ENCODE results near the gene MTMR3. TPM values are rescaled to one million over a fixed set of nuclear protein-coding genes. Genes with fewer than 3 reads are reported as not detected.
"Not testable (repeated sequence)": the region's sequence is repeated elsewhere in the genome, so short reads cannot be mapped to it uniquely, and the experiment has no call there.

The MTMR3 gene
- polyA plus RNA-seq (ENCODE audit: insufficient read length in 12 of 12), result 10 to 100 TPM in 11 of 12 donors, not detected in 1; 23.5 to 49.2 (median 32.3) TPM
- long read RNA-seq, donor 1, full-length matches to known transcripts, result 3 of 3 reads
- long read RNA-seq, donor 1, partial matches to known transcripts, result 0 of 3 reads
- long read RNA-seq, donor 1, other reads (novel, unspliced or antisense), result 0 of 3 reads
- long read RNA-seq, donor 2, partial matches to known transcripts, result 5 of 5 reads
- long read RNA-seq, donor 2, other reads (novel, unspliced or antisense), result 0 of 5 reads
- long read RNA-seq, donor 3, partial matches to known transcripts, result 8 of 10 reads
- long read RNA-seq, donor 3, other reads (novel, unspliced or antisense), result 0 of 10 reads
- long read RNA-seq, donor 4, full-length matches to known transcripts, result 1 of 8 reads
- long read RNA-seq, donor 4, partial matches to known transcripts, result 7 of 8 reads
- long read RNA-seq, donor 4, other reads (novel, unspliced or antisense), result 0 of 8 reads
- long read RNA-seq, donor 5, partial matches to known transcripts, result 0 of 3 reads
- long read RNA-seq, donor 5, other reads (novel, unspliced or antisense), result 0 of 3 reads
- long read RNA-seq, donor 6, partial matches to known transcripts, result 7 of 7 reads
- long read RNA-seq, donor 6, other reads (novel, unspliced or antisense), result 0 of 7 reads
- long read RNA-seq, donor 7, partial matches to known transcripts, result 0 of 1 reads
- long read RNA-seq, donor 7, other reads (novel, unspliced or antisense), result 0 of 1 reads
- long read RNA-seq, donor 8, full-length matches to known transcripts, result 2 of 2 reads
- long read RNA-seq, donor 8, partial matches to known transcripts, result 0 of 2 reads
- long read RNA-seq, donor 8, other reads (novel, unspliced or antisense), result 0 of 2 reads
- long read RNA-seq, donor 9, partial matches to known transcripts, result 0 of 1 reads
- long read RNA-seq, donor 9, other reads (novel, unspliced or antisense), result 0 of 1 reads
- long read RNA-seq, donor 10, full-length matches to known transcripts, result 3 of 22 reads
- long read RNA-seq, donor 10, partial matches to known transcripts, result 19 of 22 reads
- long read RNA-seq, donor 10, other reads (novel, unspliced or antisense), result 0 of 22 reads
- long read RNA-seq, donor 11, partial matches to known transcripts, result 0 of 1 reads
- long read RNA-seq, donor 11, other reads (novel, unspliced or antisense), result 0 of 1 reads

GRCh38 chr22:29883045-29883774 is at the start of gene MTMR3:
TSS of gene MTMR3 (plus strand) at chr22:29883174. CDS start at chr22:29971060, 87,886 bp downstream.
- peak; percentile 89 for DNase-seq

- no peak for DNase-seq
Observed at GRCh38 chr22:29833392-29833965, 49.5 kb upstream of the MTMR3 start.

DNA sequence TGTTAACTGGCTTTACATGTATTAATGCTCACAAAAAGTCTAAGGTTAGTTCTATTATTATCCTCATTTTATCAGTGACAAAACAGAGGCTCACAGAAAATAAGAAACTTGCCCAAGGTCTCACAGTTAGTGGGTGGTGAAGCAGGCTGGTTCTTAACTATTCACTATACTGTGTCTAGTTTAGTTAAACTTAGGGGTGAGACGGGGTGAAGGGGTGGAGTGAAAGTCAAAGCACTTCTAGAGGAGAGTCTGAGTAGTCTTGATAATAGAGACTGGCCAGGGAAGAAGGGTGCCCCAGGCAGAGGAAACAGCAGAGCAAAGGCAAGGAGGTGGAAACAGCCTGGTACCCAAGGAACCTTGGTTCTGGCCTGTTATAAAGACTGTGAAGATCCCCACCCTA is 48.9 kb upstream of the MTMR3 start:
- DNase-seq, result no peak

DNA sequence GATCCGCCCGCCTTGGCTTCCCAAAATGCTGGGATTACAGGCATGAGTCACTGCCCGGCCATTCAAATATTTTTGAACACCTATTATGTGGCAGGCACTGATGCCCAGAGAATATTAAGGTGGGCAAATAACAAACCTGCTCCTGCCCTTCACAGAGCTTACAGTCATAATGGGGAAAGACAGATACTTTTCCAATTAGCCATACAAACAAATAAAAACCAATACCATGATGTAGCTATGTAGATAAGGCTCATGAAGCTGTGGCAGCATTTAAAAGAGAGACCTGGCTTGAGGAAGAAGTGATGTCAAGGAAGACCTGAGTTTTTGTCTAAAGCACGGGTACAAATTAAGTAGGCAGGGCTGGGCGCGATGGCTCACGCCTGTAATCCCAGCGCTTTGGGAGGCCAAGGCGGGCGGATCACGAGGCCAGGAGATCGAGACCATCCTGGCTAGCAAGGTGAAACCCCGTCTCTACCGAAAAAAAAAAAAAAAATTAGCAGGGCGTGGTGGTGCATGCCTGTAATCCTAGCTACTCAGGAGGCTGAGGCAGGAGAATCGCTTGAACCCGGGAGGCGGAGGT is 46.1 kb upstream of the MTMR3 start:
- not testable (repeated sequence) for DNase-seq

DNA sequence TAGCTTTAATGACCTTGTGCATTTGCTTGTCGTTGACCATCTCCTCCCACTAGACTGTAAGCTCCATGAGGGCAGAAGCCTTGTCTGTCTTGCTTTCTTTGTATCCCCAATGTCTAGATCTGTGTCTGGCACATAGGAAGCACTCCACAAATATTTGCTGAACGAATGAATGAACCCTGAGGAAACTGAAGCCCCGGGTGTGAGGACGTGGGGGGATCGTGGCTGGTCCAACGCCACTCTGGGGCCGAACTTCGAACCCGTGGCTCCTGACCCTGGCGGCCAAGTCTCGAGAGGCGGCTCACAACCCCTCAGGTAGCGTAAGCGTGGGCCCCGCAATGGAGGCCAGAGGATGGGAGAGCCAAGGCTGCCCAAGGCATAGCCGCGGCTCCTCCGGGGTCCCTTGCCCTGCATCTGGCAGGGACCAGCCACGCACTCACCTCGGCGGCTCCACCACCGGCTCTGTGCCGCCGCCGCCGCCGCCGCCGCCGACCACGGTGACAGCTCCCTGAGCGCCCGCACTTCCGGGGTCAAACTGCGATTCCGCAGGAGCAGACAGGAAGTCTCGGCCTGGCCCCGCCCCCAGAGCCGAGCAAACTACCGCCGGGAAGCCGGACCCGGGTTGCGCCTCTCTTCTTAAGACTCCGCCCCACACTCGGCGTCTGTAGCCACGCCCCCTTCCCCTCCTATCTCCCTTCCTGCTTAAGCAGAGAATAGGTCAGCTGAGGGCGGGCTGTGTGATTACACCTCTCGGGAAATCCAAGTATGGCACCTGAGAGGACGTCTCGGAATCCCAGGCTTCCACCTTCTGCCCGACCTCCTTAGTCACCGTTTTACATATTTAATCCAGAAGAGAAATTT is 45.0 kb upstream of the MTMR3 start, which contains the start of gene ASCC2:
ASCC2 (minus strand) TSS at position 534 of the 858 bp plus-strand sequence. CDS start 5,949 bp downstream, outside the sequence.
- DNase-seq, result peak; percentile 98

GRCh38 chr22:29838599-29838956 is 44.4 kb upstream of the MTMR3 start:
- DNase-seq, result no peak

GRCh38 chr22:29839039-29839438 is 43.9 kb upstream of the MTMR3 start:
- DNase-seq, result no peak

GRCh38 chr22:29840498-29840897 is 42.5 kb upstream of the MTMR3 start:
- no peak for DNase-seq

GRCh38 chr22:29842172-29842571 is 40.8 kb upstream of the MTMR3 start:
- no peak for DNase-seq

DNA sequence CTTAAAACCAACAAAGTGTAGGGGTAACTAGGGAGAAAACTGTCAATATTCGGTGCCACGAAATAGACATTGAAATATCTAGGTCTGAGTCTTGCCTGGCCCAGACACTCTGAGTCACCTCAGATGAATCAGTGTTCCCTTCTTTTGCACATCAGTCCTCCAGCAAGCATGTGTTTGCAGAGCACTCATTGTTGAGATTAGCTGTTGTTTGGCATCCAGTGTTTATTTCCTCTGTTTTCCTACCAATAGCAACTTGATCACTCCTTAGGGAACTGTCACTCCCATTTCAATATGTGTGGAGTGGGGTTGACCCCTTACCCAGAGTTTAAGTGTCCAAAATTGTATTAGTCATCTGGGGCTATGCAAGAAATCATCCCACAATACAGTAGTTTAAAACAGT is 40.2 kb upstream of the MTMR3 start:
- peak; percentile 49 for DNase-seq

- DNase-seq, result no peak
Observed at GRCh38 chr22:29846290-29846689, 36.7 kb upstream of the MTMR3 start.

DNA sequence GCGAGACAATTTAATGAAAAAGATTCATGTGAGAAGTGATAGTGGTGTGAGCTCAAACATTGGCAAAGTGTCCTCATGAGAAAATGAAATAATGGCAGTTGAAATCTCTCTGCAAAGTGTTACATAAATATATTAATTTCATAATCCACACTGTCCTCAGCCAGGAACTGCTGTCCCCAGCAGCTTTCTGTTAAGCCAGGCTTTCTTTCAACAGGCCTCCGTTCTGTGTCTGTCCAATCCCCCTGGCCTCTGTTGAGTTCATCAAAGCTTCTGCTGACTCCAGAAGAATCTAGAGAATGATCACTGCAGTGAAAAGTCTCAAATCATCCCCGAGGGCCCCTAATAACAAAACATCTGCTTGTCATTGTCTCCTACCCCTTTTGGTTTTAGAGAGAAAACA is 34.9 kb upstream of the MTMR3 start:
- no peak for DNase-seq

GRCh38 chr22:29854432-29854831 is 28.5 kb upstream of the MTMR3 start:
- DNase-seq, result no peak

GRCh38 chr22:29855611-29856181 is 27.3 kb upstream of the MTMR3 start:
- no peak for DNase-seq

DNA sequence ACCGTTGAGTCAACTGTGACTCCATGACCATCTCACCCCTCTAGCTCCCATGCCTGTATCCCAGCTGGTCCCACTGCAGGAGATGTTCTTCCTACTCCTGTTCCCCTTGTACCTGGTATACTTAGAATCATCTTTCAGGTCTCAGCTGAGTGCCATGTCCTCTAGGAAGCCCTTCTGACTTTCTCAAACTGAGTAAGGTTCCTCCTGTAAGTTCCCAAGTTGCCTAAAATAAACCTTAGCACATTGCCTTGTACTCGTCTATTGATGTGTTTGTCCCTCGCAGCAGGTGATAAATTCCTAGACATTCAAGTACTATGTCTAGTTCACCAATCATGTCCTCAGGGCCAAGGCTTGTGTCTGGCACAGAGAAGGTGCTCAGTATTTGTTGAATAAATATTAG is 26.5 kb upstream of the MTMR3 start:
- no peak for DNase-seq

DNA sequence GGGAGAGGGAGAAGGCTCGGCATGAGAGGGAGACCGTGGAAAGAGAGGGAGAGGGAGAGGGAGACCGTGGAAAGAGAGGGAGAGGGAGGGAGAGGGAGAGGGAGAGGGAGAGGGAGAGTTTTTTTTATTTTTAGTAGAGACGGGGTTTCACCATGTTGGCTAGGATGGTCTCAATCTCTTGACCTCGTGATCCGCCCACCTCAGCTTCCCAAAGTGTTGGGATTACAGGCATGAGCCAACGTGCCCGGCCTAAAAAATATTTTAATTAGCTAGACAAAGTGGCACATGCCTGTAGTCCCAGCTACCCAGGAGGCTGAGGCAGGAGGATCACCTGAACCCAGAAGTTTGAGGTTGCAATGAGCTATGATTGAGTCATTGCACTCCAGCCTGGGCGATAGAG is 23.9 kb upstream of the MTMR3 start:
- DNase-seq, result not testable (repeated sequence)

DNA sequence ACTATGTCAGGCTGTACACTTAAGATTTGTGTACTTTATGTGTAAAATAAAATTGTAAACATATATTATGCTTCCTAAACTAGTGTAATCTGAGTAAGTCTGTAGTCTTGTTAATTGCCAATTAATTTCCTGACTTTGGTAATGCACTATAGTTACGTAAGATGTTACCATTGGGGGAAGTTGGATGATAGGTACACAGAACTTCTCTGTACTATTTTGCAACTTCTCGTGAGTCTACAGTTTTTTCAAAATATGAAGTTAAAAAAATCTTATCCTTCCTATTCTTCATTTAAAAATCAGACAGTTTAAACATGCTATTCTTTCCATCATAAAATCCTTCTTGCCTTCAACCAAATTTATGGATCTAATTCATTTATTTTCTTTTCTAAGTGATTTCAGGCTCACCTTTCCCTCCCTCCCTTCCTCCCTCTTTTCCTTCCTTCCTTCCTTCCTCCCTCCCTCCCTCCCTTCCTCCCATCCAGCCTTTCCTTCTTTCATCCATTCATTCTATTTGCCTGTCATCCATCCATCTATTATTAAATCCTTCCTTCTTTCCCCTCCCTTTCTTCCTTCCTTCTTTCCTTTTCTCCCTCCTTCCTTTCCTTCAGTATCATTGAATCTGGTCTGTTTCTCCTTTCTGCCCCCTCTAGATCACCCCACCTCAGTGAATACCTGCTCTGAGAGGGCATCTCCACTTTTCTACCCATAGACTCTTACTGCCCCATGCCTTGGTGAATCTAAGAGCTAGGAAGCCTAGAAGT is 22.8 kb upstream of the MTMR3 start:
- no peak for DNase-seq

DNA sequence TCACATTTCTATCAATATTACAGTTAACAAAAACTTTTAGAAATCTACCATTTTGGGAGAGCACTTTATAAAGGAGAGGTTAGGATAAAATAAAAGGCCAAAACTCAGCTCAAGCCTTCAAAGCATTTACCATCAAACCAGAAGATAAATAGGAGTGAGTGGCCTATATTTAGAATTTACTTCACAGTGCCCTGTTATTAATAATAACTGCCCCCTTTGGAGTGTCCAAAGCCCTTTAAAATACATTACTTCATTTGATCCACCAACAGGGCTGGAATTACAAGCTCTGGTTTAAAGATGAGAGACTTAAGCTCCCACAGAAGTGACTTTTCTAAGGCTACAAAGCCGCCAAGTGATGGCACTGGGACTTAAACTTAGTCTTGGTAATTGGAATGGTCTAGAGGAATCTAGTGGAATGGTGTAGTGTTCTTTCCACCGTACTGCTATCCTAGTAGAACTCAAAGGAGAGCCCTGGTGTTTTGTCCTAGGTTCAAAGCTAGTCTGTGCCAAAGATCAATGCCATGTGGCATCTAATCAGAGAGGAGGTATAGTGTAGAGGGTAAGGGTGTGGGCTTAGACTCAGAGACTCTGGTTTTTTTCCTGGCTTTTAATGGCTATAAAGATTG is 21.2 kb upstream of the MTMR3 start:
- DNase-seq, result no peak
